Measurements from ENCODE around the gene WFDC12. TPM values are rescaled to one million over a fixed set of nuclear protein-coding genes. Genes with fewer than 3 reads are reported as not detected.
A peak's percentile ranks its signal among the peaks of the same experiment; 100 is the strongest.
"Not testable (repeated sequence)": the region's sequence is repeated elsewhere in the genome, so short reads cannot be mapped to it uniquely, and the experiment has no call there.

Gene WFDC12
- total RNA-seq, 6 experiments from 2014 or later, result not detected

- Histone ChIP-seq H3K27ac (no peak overlapping the region), H3K9me3 (no peaks in the 10 kb centered on the region), H3K27me3 (no peaks in the 10 kb centered on the region), H3K36me3 (no peaks in the 10 kb centered on the region), H3K4me1 (no peaks in the 10 kb centered on the region), H3K4me3 (no peak overlapping the region)
- no CpG with 5 or more reads among the region's 3 CpGs for WGBS (ENCODE audit: insufficient coverage, low coverage, low lambda C conversion rate, missing lambda C conversion rate)
- TF ChIP-seq POLR2A (IDR thresholded peaks at IDR 0.05) (no peak), CTCF (IDR thresholded peaks at IDR 0.05) (no peak)
- intact Hi-C loops (cut with DNase I), result no loop called here
- peak in 1 of 3 donors; percentile 56 for DNase-seq
- ATAC-seq, result peak in 1 of 4 donors; percentile 79
These were observed 28.9 kb upstream of the WFDC12 start for GRCh38 chr20:45153147-45153546.

- 38% methylated on average over 2 of the region's 2 CpGs for WGBS (ENCODE audit: insufficient coverage, low coverage, low lambda C conversion rate, missing lambda C conversion rate)
- Histone ChIP-seq H3K36me3 (no peaks in the 10 kb centered on the region), H3K27ac (no peak overlapping the region), H3K4me1 (no peaks in the 10 kb centered on the region), H3K9me3 (no peaks in the 10 kb centered on the region), H3K27me3 (no peaks in the 10 kb centered on the region), H3K4me3 (no peak overlapping the region)
- ATAC-seq (no peak), DNase-seq (no peak)
- intact Hi-C loops (cut with DNase I), result no loop called here
- no peak for TF ChIP-seq POLR2A (IDR thresholded peaks at IDR 0.05)
- no peak for TF ChIP-seq CTCF (IDR thresholded peaks at IDR 0.05)
These were observed 28.1 kb upstream of the WFDC12 start for GRCh38 chr20:45152405-45152804.

GRCh38 chr20:45149062-45149461 is 24.8 kb upstream of the WFDC12 start:
- intact Hi-C loops (cut with DNase I), result no loop called here
- Histone ChIP-seq H3K36me3 (no peaks in the 10 kb centered on the region), H3K4me3 (no peak overlapping the region), H3K4me1 (no peaks in the 10 kb centered on the region), H3K27me3 (no peaks in the 10 kb centered on the region), H3K9me3 (no peaks in the 10 kb centered on the region), H3K27ac (no peak overlapping the region)
- no peak for DNase-seq
- TF ChIP-seq CTCF (IDR thresholded peaks at IDR 0.05), result no peak
- TF ChIP-seq POLR2A (IDR thresholded peaks at IDR 0.05), result no peak
- 88% methylated on average over 2 of the region's 3 CpGs for WGBS (ENCODE audit: insufficient coverage, low coverage, low lambda C conversion rate, missing lambda C conversion rate)
- no peak for ATAC-seq

GRCh38 chr20:45140836-45141235 is 16.6 kb upstream of the WFDC12 start:
- Histone ChIP-seq H3K27me3 (no peaks in the 10 kb centered on the region), H3K27ac (no peak overlapping the region), H3K4me3 (no peak overlapping the region), H3K36me3 (no peaks in the 10 kb centered on the region), H3K4me1 (no peaks in the 10 kb centered on the region), H3K9me3 (no peaks in the 10 kb centered on the region)
- WGBS (ENCODE audit: insufficient coverage, low coverage, low lambda C conversion rate, missing lambda C conversion rate), result 60% methylated on average over 3 of the region's 4 CpGs
- no peak for TF ChIP-seq CTCF (IDR thresholded peaks at IDR 0.05)
- TF ChIP-seq POLR2A (IDR thresholded peaks at IDR 0.05), result no peak
- no peak for ATAC-seq
- no peak for DNase-seq
- intact Hi-C loops (cut with DNase I), result no loop called here

- H3K27ac ChIP-seq; DNase-seq; H3K36me3 ChIP-seq; H3K4me3 ChIP-seq; H3K27me3 ChIP-seq; H3K9me3 ChIP-seq; intact Hi-C loops (cut with DNase I); H3K4me1 ChIP-seq; ATAC-seq: not testable (repeated sequence)
- WGBS (ENCODE audit: insufficient coverage, low coverage, low lambda C conversion rate, missing lambda C conversion rate), result 100% methylated on average over 2 of the region's 5 CpGs
These were observed 15.6 kb upstream of the WFDC12 start for GRCh38 chr20:45139733-45140375.
